Ishikawa (cell line): ENCODE results near the gene DPT.

Experiments
- CEBPB ChIP-seq: IDR thresholded peaks from 2 replicates; pipeline ENCODE4 v1.6.1; 2012
- CREB1 ChIP-seq: IDR thresholded peaks from 2 replicates; pipeline ENCODE4 v1.6.1; 2012; ENCODE audit warnings: low read depth
- EGR1 ChIP-seq: IDR thresholded peaks from 2 replicates; pipeline ENCODE4 v1.6.1; 2012
- EP300 ChIP-seq: IDR thresholded peaks from 2 replicates; pipeline ENCODE4 v1.6.1; 2012; ENCODE audit warnings: borderline replicate concordance
- FOXM1 ChIP-seq: IDR thresholded peaks from 2 replicates; pipeline ENCODE4 v1.6.1; 2012; ENCODE audit warnings: low read depth, borderline replicate concordance
- NFIC ChIP-seq: IDR thresholded peaks from 2 replicates; pipeline ENCODE4 v1.6.1; 2012
- RAD21 ChIP-seq: IDR thresholded peaks from 2 replicates; pipeline ENCODE4 v1.6.1; 2012; ENCODE audit warnings: low read depth
- TAF1 ChIP-seq: IDR thresholded peaks from 2 replicates; pipeline ENCODE4 v1.6.1; 2012; ENCODE audit warnings: low read depth, mild to moderate bottlenecking
- TCF12 ChIP-seq: IDR thresholded peaks from 2 replicates; pipeline ENCODE4 v1.6.1; 2012; ENCODE audit warnings: low read depth
- TEAD4 ChIP-seq: IDR thresholded peaks from 2 replicates; pipeline ENCODE4 v1.6.1; 2012
- YY1 ChIP-seq: IDR thresholded peaks from 2 replicates; pipeline ENCODE4 v1.6.1; 2012; ENCODE audit warnings: low read depth
- ZBTB7A ChIP-seq: IDR thresholded peaks from 2 replicates; pipeline ENCODE4 v1.6.1; 2012; ENCODE audit warnings: low read depth
- TF ChIP-seq, protein P1 (sequence below): IDR thresholded peaks from 2 replicates; pipeline ENCODE4 v1.6.1; 2012; ENCODE audit warnings: low read depth, mild to moderate bottlenecking
- TF ChIP-seq, protein P2 (sequence below): IDR thresholded peaks from 2 replicates; pipeline ENCODE4 v1.6.1; 2012
- TF ChIP-seq, protein P3 (sequence below): IDR thresholded peaks from 2 replicates; pipeline ENCODE4 v1.6.1; 2012

DPT gene

DNA sequence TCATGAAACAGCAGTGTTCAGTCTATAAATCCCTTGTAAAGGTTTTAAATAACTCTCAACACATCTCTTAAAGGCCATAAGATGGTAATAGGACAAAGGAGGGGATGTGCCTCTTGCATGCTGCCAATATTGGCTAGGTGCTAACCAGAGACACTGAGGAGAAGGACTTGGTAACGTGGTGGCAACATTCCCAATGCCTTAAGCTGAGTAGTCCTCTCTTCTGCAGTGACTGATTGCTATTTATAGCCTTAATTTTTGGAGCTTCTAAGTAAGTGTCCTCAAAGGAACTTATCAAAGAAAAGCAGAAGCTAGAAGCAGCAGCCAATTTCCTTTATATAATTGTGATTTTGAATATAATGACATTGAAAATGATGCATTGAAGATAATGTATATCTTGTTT is 63.0 kb downstream of the DPT start:
- TF ChIP-seq FOXM1 (no peak), EGR1 (no peak), CREB1 (no peak), ZBTB7A (no peak), TCF12 (no peak), YY1 (no peak), EP300 (no peak), TAF1 (no peak), CEBPB (no peak)
- TF ChIP-seq, protein P1, sequence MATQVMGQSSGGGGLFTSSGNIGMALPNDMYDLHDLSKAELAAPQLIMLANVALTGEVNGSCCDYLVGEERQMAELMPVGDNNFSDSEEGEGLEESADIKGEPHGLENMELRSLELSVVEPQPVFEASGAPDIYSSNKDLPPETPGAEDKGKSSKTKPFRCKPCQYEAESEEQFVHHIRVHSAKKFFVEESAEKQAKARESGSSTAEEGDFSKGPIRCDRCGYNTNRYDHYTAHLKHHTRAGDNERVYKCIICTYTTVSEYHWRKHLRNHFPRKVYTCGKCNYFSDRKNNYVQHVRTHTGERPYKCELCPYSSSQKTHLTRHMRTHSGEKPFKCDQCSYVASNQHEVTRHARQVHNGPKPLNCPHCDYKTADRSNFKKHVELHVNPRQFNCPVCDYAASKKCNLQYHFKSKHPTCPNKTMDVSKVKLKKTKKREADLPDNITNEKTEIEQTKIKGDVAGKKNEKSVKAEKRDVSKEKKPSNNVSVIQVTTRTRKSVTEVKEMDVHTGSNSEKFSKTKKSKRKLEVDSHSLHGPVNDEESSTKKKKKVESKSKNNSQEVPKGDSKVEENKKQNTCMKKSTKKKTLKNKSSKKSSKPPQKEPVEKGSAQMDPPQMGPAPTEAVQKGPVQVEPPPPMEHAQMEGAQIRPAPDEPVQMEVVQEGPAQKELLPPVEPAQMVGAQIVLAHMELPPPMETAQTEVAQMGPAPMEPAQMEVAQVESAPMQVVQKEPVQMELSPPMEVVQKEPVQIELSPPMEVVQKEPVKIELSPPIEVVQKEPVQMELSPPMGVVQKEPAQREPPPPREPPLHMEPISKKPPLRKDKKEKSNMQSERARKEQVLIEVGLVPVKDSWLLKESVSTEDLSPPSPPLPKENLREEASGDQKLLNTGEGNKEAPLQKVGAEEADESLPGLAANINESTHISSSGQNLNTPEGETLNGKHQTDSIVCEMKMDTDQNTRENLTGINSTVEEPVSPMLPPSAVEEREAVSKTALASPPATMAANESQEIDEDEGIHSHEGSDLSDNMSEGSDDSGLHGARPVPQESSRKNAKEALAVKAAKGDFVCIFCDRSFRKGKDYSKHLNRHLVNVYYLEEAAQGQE: no peak
- TF ChIP-seq, protein P2, sequence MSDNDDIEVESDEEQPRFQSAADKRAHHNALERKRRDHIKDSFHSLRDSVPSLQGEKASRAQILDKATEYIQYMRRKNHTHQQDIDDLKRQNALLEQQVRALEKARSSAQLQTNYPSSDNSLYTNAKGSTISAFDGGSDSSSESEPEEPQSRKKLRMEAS: no peak

DNA sequence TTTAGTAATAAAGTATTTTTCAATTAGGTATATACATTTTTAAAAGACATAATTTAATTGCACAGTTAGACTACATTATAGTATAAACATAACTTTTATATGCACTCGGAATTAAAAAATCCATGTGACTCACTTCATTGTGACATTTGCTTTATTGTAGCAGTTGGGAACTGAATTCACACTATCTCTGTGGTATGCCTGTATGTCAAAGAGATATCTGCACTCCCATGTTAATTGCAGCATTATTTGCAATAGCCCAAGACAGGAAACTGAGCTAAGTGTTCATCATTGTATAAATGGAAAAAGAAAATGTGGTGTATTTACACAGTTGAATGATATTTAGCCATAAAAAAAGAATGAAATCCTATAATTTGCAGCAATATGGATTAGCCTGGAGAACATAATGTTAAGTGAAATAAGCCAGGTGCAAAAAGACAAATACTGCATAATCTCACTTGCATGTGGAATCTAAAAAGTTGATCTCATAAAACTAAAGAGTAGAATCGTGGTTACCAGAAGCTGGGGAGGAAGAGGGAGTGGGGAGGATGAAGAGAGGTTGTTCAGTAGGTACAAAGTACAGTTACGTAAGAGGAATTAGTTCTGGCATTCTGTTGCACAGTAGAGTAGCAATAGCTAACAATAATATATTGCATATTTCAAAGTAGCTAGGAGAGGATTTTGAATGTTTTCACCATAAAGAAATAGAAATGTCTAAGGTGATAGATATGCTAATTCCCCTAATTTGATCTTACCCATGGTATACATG is 64.8 kb downstream of the DPT start:
- TF ChIP-seq, protein P1: no peak
- no peak for TF ChIP-seq NFIC
- TF ChIP-seq ZBTB7A: no peak
- TF ChIP-seq CREB1: no peak
- TF ChIP-seq RAD21: no peak
- TF ChIP-seq YY1: no peak
- TF ChIP-seq, protein P3, sequence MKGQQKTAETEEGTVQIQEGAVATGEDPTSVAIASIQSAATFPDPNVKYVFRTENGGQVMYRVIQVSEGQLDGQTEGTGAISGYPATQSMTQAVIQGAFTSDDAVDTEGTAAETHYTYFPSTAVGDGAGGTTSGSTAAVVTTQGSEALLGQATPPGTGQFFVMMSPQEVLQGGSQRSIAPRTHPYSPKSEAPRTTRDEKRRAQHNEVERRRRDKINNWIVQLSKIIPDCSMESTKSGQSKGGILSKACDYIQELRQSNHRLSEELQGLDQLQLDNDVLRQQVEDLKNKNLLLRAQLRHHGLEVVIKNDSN: no peak
- TF ChIP-seq TAF1: no peak
- TF ChIP-seq TEAD4: no peak
- TF ChIP-seq EP300: no peak
- TF ChIP-seq FOXM1: no peak
- TF ChIP-seq TCF12: no peak
- TF ChIP-seq, protein P2: no peak
- TF ChIP-seq CEBPB: no peak
- no peak for TF ChIP-seq EGR1

DNA sequence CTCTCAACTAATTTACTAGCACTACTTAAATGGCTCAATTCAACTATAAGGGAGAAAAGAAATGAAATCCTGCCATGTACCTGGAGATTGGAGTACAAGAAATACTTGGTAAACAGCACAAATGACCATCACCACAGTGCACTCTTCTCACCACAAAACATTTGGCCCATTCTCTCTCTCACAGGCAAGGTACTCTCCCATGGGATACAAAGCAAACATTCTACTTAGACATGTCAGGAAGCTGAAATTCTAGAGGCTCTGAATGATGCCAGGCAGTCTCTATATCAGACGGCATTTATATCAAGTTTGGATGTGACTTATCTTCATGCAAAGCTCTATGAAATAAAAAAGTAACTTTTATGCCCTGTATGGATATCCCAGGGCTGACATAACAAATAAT is 72.5 kb downstream of the DPT start:
- TF ChIP-seq TCF12 (no peak), CEBPB (no peak), ZBTB7A (no peak), CREB1 (no peak), TAF1 (no peak), TEAD4 (no peak), NFIC (no peak)
- TF ChIP-seq, protein P2: no peak

DNA sequence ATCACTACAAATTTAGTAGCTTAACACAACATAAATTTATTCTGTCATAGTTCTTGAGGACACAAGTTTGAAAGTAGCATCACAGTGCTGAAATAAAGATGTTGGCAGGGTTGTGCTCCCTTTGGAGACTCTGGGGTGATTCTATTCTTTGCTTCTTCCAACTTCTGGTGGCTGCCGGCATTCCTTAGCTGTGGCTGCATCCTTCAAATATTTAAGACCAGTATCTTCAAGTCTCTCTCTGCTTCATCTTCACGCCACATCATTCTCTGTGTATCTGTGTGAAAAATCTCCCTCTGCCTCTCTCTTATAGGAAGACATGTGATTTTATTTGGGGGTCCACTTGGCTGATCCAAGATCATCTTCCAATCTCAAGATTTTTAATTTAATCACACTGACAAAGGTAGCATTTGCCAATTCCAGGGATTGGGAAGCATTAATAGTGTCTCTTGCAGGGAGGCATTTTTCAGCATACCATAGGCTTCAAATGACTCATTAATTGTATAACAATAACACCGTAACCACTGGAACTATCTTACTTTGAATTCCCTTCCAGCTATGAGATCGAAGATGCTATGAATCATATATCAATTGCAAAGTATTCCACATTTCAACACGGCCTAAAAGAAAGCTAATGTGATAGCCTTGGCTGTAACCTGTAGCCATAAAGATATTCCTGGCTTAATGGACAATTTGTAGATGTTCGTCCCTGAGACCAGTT is 74.6 kb downstream of the DPT start:
- TF ChIP-seq CEBPB: no peak
- no peak for TF ChIP-seq TAF1
- TF ChIP-seq CREB1: no peak
- TF ChIP-seq EGR1: no peak
- TF ChIP-seq ZBTB7A: no peak
- TF ChIP-seq, protein P2: no peak
- no peak for TF ChIP-seq TEAD4
- TF ChIP-seq, protein P3: no peak
- no peak for TF ChIP-seq YY1
- TF ChIP-seq, protein P1: no peak
- TF ChIP-seq TCF12: no peak
- TF ChIP-seq FOXM1: no peak
